ENCODE measurements around the gene HTR3B.

The HTR3B gene

GRCh38 chr11:113977071-113977490, 72.5 kb downstream of the HTR3B start:
- DNase-seq (ENCODE audit: low read depth), result no peak
- H3K4me3 ChIP-seq (ENCODE audit: low read depth, low read length), result no peak overlapping the region
- no peak for TF ChIP-seq CTCF (IDR thresholded peaks at IDR 0.05; ENCODE audit: control insufficient read depth, extremely low read depth, insufficient read depth)

GRCh38 chr11:113977701-113978100, 73.1 kb downstream of the HTR3B start:
- no peak for DNase-seq (ENCODE audit: low read depth)
- no peak overlapping the region for H3K4me3 ChIP-seq (ENCODE audit: low read depth, low read length)
- no peak for TF ChIP-seq CTCF (IDR thresholded peaks at IDR 0.05; ENCODE audit: control insufficient read depth, extremely low read depth, insufficient read depth)

GRCh38 chr11:113979431-113979830, 74.8 kb downstream of the HTR3B start:
- no peak for DNase-seq (ENCODE audit: low read depth)
- TF ChIP-seq CTCF (IDR thresholded peaks at IDR 0.05; ENCODE audit: control insufficient read depth, extremely low read depth, insufficient read depth), result no peak
- no peak overlapping the region for H3K4me3 ChIP-seq (ENCODE audit: low read depth, low read length)

- no peak for TF ChIP-seq CTCF (IDR thresholded peaks at IDR 0.05; ENCODE audit: control insufficient read depth, extremely low read depth, insufficient read depth)
- no peak for DNase-seq (ENCODE audit: low read depth)
- no peak overlapping the region for H3K4me3 ChIP-seq (ENCODE audit: low read depth, low read length)
Measured at GRCh38 chr11:113980785-113981184, 76.2 kb downstream of the HTR3B start.

- no peak for TF ChIP-seq CTCF (IDR thresholded peaks at IDR 0.05; ENCODE audit: control insufficient read depth, extremely low read depth, insufficient read depth)
- H3K4me3 ChIP-seq (ENCODE audit: low read depth, low read length), result no peak overlapping the region
- no peak for DNase-seq (ENCODE audit: low read depth)
Measured at GRCh38 chr11:113982306-113982705, 77.7 kb downstream of the HTR3B start.

- H3K4me3 ChIP-seq (ENCODE audit: low read depth, low read length), result no peak overlapping the region
- TF ChIP-seq CTCF (IDR thresholded peaks at IDR 0.05; ENCODE audit: control insufficient read depth, extremely low read depth, insufficient read depth), result no peak
Measured at GRCh38 chr11:113984781-113985180, 80.2 kb downstream of the HTR3B start.

GRCh38 chr11:113985906-113986305, 81.3 kb downstream of the HTR3B start:
- H3K4me3 ChIP-seq (ENCODE audit: low read depth, low read length), result no peak overlapping the region
- no peak for DNase-seq (ENCODE audit: low read depth)
- TF ChIP-seq CTCF (IDR thresholded peaks at IDR 0.05; ENCODE audit: control insufficient read depth, extremely low read depth, insufficient read depth), result no peak

More at GRCh38 chr11:113984781-113985180, 80.2 kb downstream of the HTR3B start:
- no peak for DNase-seq (ENCODE audit: low read depth)

Data from LNCaP clone FGC (cell line).